Measurements from ENCODE around the gene CTIF. TPM values are rescaled to one million over a fixed set of nuclear protein-coding genes. Genes with fewer than 3 reads are reported as not detected.

Gene CTIF
- total RNA-seq, 2 experiments from 2014 or later = 5.7 to 5.9 TPM

DNA sequence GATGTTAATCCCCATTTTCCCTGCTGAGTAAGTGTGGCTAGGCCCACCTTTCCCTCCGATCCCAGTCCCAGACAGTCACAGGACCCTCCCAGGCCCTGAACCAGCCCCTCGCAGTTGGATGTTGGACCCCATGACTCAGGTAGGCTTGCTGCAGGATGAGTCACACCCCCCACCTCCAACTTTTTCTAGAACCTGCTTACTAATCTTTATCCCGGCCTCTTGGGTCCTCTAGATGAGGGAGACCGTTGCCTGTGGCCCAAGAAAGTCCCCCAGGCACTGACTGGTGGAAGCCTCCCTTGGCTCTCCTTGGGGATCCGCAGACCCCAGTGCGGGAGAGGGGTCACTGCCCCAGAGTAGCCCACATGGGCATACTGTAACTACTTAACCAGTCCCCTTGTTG, 313.5 kb downstream of the CTIF start:
- Mint-ChIP-seq H3K27ac (no peak overlapping the region), H3K9me3 (ENCODE audit: low read depth) (no peaks in the 10 kb centered on the region), H3K27me3 (no peaks in the 10 kb centered on the region), H3K4me3 (no peak overlapping the region), H3K36me3 (no peaks in the 10 kb centered on the region), H3K4me1 (peaks cover 39% of the 10 kb centered on the region)
- CTCF ChIA-PET = interaction anchor here (1.3 kb wide), 1 partner anchor 20 kb away, joined by 4 read pairs; no protein-coding TSS in a partner anchor
- no peak for DNase-seq
- no peak for ATAC-seq

GRCh38 chr18:48852794-48853193, 314.0 kb downstream of the CTIF start:
- H3K4me1 Mint-ChIP-seq = peaks cover 41% of the 10 kb centered on the region
- ATAC-seq = no peak
- H3K27ac Mint-ChIP-seq = no peak overlapping the region
- no peaks in the 10 kb centered on the region for H3K27me3 Mint-ChIP-seq
- CTCF ChIA-PET = interaction anchor here (1.3 kb wide), 1 partner anchor 20 kb away, joined by 4 read pairs; no protein-coding TSS in a partner anchor
- H3K9me3 Mint-ChIP-seq (ENCODE audit: low read depth) = no peaks in the 10 kb centered on the region
- no peak for DNase-seq
- no peak overlapping the region for H3K4me3 Mint-ChIP-seq
- H3K36me3 Mint-ChIP-seq = no peaks in the 10 kb centered on the region

DNA sequence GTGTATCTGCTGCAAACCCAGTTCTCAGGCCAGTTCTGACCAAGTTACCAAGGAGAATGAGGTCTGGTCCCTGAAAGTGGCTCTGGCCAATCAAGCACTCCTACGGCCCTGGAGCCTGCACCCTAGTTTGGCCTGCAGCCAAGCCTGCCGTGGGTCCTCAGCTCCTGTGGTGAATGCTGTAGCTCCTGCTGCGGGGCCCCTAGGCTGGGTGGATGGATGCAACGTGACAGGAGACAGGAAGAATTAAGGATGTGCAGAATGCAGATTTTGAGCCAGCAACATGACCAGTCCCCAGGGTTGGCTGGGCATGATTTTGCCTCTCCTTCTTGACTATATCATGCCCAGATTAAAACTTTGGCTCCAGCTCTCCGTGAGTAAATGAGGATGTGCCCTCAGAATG, 314.8 kb downstream of the CTIF start:
- no peak overlapping the region for H3K4me3 Mint-ChIP-seq
- no peak overlapping the region for H3K27ac Mint-ChIP-seq
- no peaks in the 10 kb centered on the region for H3K36me3 Mint-ChIP-seq
- H3K9me3 Mint-ChIP-seq (ENCODE audit: low read depth) = no peaks in the 10 kb centered on the region
- H3K4me1 Mint-ChIP-seq = peaks cover 39% of the 10 kb centered on the region
- DNase-seq = no peak
- ATAC-seq = no peak
- H3K27me3 Mint-ChIP-seq = no peaks in the 10 kb centered on the region
- CTCF ChIA-PET = interaction anchor here (1.3 kb wide), 1 partner anchor 21 kb away, joined by 4 read pairs; no protein-coding TSS in a partner anchor

- Mint-ChIP-seq H3K9me3 (ENCODE audit: low read depth) (no peaks in the 10 kb centered on the region), H3K4me3 (no peak overlapping the region), H3K27me3 (no peaks in the 10 kb centered on the region), H3K4me1 (peaks cover 39% of the 10 kb centered on the region), H3K27ac (no peak overlapping the region), H3K36me3 (no peaks in the 10 kb centered on the region)
- DNase-seq = no peak
- ATAC-seq = no peak
- CTCF ChIA-PET = no interaction called here
Measured at GRCh38 chr18:48854780-48855179, 315.9 kb downstream of the CTIF start.

- Mint-ChIP-seq H3K9me3 (ENCODE audit: low read depth) (no peaks in the 10 kb centered on the region), H3K4me1 (peaks cover 39% of the 10 kb centered on the region), H3K27me3 (no peaks in the 10 kb centered on the region)
Measured at GRCh38 chr18:48855422-48856377, 316.9 kb downstream of the CTIF start.

DNA sequence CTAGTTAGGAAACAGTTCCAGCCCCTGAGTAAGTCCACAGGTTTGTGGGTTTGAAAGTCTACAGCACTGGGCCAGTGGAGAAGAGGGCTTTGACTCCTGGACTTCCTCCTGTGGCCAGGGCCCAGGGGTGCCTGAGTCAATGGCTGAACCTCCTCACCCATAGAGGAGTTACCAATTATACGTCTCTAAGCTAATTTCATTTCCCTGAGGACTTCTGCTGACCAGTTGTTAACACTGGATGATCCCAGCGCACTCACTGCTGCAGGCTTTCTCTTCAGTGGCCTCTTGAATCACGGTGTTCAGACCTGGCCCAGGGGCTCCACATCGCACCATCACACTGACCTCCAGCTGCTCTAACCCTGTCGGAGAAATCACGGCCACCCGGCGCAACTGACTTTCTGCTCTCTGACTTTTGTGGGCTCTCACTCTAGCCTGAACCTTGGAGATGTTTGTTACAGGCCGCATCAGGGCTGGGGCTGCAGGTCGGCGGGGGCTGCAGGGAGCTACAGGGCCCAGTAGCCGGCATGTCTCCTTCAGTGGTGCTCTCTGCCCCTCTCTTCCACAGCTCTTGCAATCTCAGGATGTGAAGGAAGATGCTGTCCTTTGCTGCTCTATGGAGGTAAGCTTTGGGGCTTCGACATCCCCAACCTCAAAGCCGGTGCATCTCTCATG, 318.3 kb downstream of the CTIF start:
- Mint-ChIP-seq H3K27ac (no peak overlapping the region), H3K4me3 (no peak overlapping the region), H3K36me3 (no peaks in the 10 kb centered on the region), H3K27me3 (no peaks in the 10 kb centered on the region), H3K9me3 (ENCODE audit: low read depth) (no peaks in the 10 kb centered on the region), H3K4me1 (peaks cover 38% of the 10 kb centered on the region)
- no peak for ATAC-seq
- no peak for DNase-seq
- CTCF ChIA-PET = interaction anchor here (1.6 to 2.1 kb wide), 2 partner anchors 11 to 24 kb away, joined by 6 to 8 read pairs; no protein-coding TSS in a partner anchor

More at GRCh38 chr18:48855422-48856377, 316.9 kb downstream of the CTIF start:
- peak overlapping the region; percentile 75 for H3K27ac Mint-ChIP-seq
- no peak overlapping the region for H3K4me3 Mint-ChIP-seq
- peak; percentile 75 for DNase-seq
- ATAC-seq = peak; percentile 95
- no peaks in the 10 kb centered on the region for H3K36me3 Mint-ChIP-seq
- CTCF ChIA-PET = interaction anchor here (1.0 to 2.1 kb wide), 3 partner anchors 13 to 180 kb away, joined by 3 to 8 read pairs (median 3); no protein-coding TSS in a partner anchor

- Mint-ChIP-seq H3K4me3 (no peak overlapping the region), H3K27me3 (no peaks in the 10 kb centered on the region), H3K9me3 (ENCODE audit: low read depth) (no peaks in the 10 kb centered on the region), H3K27ac (no peak overlapping the region), H3K36me3 (no peaks in the 10 kb centered on the region), H3K4me1 (peaks cover 33% of the 10 kb centered on the region)
- ATAC-seq (no peak), DNase-seq (no peak)
- CTCF ChIA-PET = interaction anchor here (0.8 to 1.6 kb wide), 3 partner anchors 10 to 81 kb away, joined by 3 to 6 read pairs (median 4); no protein-coding TSS in a partner anchor
Measured at GRCh38 chr18:48858676-48859075, 319.8 kb downstream of the CTIF start.

- CTCF ChIA-PET = interaction anchor here (0.8 to 1.1 kb wide), 2 partner anchors 9 to 82 kb away, joined by 3 to 4 read pairs; no protein-coding TSS in a partner anchor
- H3K36me3 Mint-ChIP-seq = peaks cover 2% of the 10 kb centered on the region
- DNase-seq (no peak), ATAC-seq (no peak)
- H3K9me3 Mint-ChIP-seq (ENCODE audit: low read depth) = no peaks in the 10 kb centered on the region
- no peaks in the 10 kb centered on the region for H3K27me3 Mint-ChIP-seq
- H3K4me1 Mint-ChIP-seq = peaks cover 35% of the 10 kb centered on the region
- H3K27ac Mint-ChIP-seq = no peak overlapping the region
- H3K4me3 Mint-ChIP-seq = no peak overlapping the region
Measured at GRCh38 chr18:48859311-48860268, 320.8 kb downstream of the CTIF start.

DNA sequence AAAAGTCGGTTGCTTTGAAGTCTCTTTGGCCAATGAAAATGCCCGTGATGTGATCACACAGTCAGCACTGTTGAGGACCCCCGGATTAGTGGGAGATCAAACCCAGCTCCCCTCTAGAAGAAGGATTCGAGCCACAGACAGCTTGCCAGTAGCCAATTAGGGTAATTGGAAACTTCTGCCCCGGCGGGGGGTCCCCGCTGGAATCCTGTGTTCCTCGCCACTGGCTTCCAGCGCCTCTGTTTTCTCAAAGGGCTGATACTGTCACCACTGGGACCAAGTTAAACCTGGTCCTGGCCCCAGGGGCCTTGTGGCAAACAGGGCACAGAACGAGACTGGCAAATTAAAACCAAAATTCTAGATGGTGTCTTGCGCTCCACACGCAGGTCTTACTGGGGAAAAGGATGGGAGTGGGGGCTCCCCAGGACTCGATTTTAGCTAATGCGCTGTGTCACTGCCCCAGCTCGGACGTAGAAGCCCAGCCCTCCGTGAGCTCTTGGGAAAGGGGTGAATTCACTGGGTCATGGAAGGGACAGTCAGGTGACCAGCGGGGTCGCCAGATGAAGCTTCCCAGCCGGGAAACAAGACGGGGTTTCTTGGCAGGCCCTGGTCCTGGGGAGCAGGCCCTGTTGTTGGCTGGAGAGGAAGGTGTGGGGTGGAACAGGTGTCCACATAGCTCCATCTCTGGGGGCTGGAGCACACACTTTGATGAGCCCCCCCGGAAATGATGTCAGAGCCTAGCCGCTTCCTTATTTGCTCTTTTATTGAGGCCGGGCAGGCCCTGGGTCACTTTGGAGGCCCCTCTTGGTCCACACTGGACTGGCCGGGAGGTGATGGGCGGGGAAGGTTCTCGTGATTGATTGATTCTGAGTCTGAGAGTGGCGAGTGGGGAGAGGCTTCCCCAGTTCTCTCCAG, 321.7 kb downstream of the CTIF start:
- CTCF ChIA-PET = no interaction called here
- Mint-ChIP-seq H3K4me3 (no peak overlapping the region), H3K27ac (no peak overlapping the region), H3K27me3 (no peaks in the 10 kb centered on the region), H3K4me1 (peaks cover 27% of the 10 kb centered on the region), H3K36me3 (peaks cover 5% of the 10 kb centered on the region), H3K9me3 (ENCODE audit: low read depth) (no peaks in the 10 kb centered on the region)
- DNase-seq (no peak), ATAC-seq (no peak)

DNA sequence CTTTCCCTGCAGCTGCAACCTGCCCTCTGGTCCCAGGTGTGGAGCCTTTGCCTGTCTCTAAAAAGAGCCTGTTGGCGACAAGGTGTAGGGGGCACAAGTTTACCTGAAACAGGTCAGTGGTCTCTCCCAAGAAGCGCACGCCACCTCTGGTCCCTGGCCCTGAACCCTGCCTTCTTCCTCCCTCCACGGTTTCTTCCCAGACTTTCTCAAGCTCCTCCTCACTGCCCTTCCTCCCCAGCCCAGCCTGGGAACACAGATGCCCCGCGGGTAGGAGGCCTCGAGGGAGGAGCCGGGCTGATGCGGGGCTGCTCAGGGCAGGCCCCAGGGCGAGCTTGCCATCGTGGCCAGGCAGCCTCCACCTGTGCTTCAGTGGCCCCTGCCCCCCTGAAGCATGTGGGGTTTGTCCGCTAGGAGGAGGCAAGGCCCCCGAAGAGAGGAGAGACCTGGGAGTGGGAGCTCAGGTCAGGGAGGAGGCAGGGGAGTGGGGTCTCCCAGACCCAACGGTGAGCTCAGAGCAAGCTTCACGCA, 322.4 kb downstream of the CTIF start:
- ATAC-seq (no peak), DNase-seq (no peak)
- Mint-ChIP-seq H3K4me3 (no peak overlapping the region), H3K9me3 (ENCODE audit: low read depth) (no peaks in the 10 kb centered on the region), H3K4me1 (peaks cover 19% of the 10 kb centered on the region), H3K36me3 (peaks cover 7% of the 10 kb centered on the region), H3K27ac (no peak overlapping the region), H3K27me3 (no peaks in the 10 kb centered on the region)
- CTCF ChIA-PET = no interaction called here

GRCh38 chr18:48862132-48862531, 323.3 kb downstream of the CTIF start:
- DNase-seq (no peak), ATAC-seq (no peak)
- Mint-ChIP-seq H3K27ac (no peak overlapping the region), H3K27me3 (no peaks in the 10 kb centered on the region), H3K9me3 (ENCODE audit: low read depth) (no peaks in the 10 kb centered on the region), H3K4me3 (no peak overlapping the region), H3K4me1 (peaks cover 15% of the 10 kb centered on the region), H3K36me3 (peaks cover 7% of the 10 kb centered on the region)
- CTCF ChIA-PET = no interaction called here
